Peyer's patch (tissue), 4 donors: ENCODE data around the gene HOXC6. TPM values are rescaled to one million over a fixed set of nuclear protein-coding genes. Genes with fewer than 3 reads are reported as not detected.

Experiments used
- DNase-seq, 3 donors: peaks; one replicate each; pipeline ENCODE4 v3.0.0-alpha.2; 2017 to 2019
- H3K27ac ChIP-seq, 4 donors: fragments of 200-600 bp; sonication (generic); one replicate each; pipeline ENCODE4 v1.5.1; 2016 to 2019
- H3K27me3 ChIP-seq, 2 donors: fragments of 200-600 bp; sonication (generic); one replicate each; pipeline ENCODE4 v1.5.1; 2019
- H3K36me3 ChIP-seq, 3 donors: fragments of 200-600 bp; sonication (generic); one replicate each; pipeline ENCODE4 v1.5.1; 2016 to 2019
- H3K4me1 ChIP-seq, 4 donors: fragments of 200-600 bp; sonication (generic); one replicate each; pipeline ENCODE4 v1.5.1; 2016 to 2019
- H3K4me3 ChIP-seq, 4 donors: fragments of 200-600 bp; sonication (generic); 1 replicate in 3 of 4; 2 replicates in 1 of 4; pipeline ENCODE4 v1.5.1; 2016 to 2019; ENCODE audit warnings: mild to moderate bottlenecking in 1 of 4
- H3K9me3 ChIP-seq, 4 donors: fragments of 200-600 bp; sonication (generic); one replicate each; pipeline ENCODE4 v1.5.1; 2016 to 2019; ENCODE audit warnings: mild to moderate bottlenecking in 1 of 4
- POLR2A ChIP-seq, 2 donors: fragments of 450-650 bp; IDR thresholded peaks; one replicate each; pipeline ENCODE4 v1.5.1; 2017; ENCODE audit warnings: antibody characterized with exemption in 2 of 2, mild to moderate bottlenecking in 2 of 2, moderate library complexity in 2 of 2
- total RNA-seq, 4 donors: library from RNA; depleted of rRNA; stranded (reverse); fragments of >200 nt; gene quantifications; one replicate each; pipeline ENCODE4 v1.1.0, GENCODE V29; 2016
- TF ChIP-seq, protein P1 (sequence below), 6 experiments: fragments of 450-650 bp in 4 of 6; fragments of 200-600 bp in 2 of 6; sonication (generic) in 1 of 6; IDR thresholded peaks; one replicate each; pipeline ENCODE4 v1.5.1; 2017 to 2019; ENCODE audit warnings: antibody characterized with exemption in 6 of 6, mild to moderate bottlenecking in 3 of 6, moderate library complexity in 1 of 6

HOXC6 gene
- total RNA-seq, 4 donors from 2014 or later = 0.70 to 1.7 (median 1.3) TPM

DNA sequence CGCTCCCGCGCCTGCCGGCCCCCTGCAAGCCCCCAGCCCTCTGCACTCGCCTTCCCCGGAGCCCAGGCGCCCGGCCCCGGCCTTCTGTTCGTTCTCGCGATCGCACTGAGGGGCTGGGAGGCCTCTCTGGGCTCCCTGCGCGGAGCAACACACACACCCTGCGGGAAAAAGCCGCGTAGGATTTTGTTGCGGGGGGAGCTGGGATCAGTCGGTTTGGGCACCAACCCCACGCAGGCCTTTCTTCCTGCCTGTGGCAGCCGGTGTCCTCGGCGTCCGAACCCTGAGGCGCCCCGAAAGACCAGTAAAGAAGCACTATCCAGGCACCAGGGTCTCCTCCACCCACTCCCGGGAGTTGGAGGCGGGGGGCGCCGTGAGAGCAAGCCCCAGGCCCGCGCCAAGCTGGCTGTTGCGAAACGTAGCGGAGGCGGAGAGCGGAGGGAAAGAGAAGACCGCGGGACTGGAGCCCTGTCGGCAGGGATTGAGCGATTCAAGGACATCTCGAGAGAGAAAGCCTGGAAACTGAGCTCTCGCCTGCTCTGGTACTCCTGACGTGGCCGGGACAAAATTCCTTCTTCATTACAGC lies 2.7 kb downstream of the HOXC6 start:
- peaks cover 0 to 13% of the 10 kb centered on the region in 2 donors for H3K27me3 ChIP-seq
- H3K36me3 ChIP-seq = no peaks in the 10 kb centered on the region
- TF ChIP-seq POLR2A (IDR thresholded peaks at IDR 0.05) = no peak
- TF ChIP-seq, protein P1, sequence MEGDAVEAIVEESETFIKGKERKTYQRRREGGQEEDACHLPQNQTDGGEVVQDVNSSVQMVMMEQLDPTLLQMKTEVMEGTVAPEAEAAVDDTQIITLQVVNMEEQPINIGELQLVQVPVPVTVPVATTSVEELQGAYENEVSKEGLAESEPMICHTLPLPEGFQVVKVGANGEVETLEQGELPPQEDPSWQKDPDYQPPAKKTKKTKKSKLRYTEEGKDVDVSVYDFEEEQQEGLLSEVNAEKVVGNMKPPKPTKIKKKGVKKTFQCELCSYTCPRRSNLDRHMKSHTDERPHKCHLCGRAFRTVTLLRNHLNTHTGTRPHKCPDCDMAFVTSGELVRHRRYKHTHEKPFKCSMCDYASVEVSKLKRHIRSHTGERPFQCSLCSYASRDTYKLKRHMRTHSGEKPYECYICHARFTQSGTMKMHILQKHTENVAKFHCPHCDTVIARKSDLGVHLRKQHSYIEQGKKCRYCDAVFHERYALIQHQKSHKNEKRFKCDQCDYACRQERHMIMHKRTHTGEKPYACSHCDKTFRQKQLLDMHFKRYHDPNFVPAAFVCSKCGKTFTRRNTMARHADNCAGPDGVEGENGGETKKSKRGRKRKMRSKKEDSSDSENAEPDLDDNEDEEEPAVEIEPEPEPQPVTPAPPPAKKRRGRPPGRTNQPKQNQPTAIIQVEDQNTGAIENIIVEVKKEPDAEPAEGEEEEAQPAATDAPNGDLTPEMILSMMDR (IDR thresholded peaks at IDR 0.05) = no peak
- peak overlapping the region in 2 of 4 donors; percentile 29 to 48 for H3K4me3 ChIP-seq
- H3K27ac ChIP-seq = peak overlapping the region in 3 of 4 donors; percentile 44 to 94 (median 83)
- peaks cover 0 to 40% (median 9%) of the 10 kb centered on the region in 4 donors for H3K4me1 ChIP-seq
- no peak for DNase-seq
- H3K9me3 ChIP-seq = peaks cover 0 to 4% (median 0%) of the 10 kb centered on the region in 4 donors

DNA sequence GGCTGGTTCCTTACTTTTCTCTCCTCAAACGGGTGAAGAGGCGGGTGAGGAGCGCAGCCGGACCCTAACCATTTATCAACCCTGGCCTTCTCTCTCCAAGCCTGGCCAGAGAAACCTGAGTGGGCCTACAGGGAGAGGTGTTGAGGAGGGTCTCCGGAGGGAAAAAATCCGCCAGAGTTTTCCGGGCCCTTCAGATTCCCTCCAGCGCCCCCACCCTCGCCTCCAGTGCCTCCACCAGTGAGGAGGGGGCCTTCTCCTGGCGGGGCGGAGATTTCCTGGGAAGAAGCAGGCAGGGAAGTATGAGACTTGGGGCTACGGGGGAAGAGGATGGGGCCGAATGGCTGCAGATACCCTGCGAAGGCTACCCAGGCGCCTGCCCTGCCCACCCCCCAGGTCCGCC lies 3.2 kb downstream of the HOXC6 start:
- Histone ChIP-seq H3K27me3 (peaks cover 0 to 13% of the 10 kb centered on the region in 2 donors), H3K4me3 (peak overlapping the region in 1 of 4 donors; percentile 48), H3K36me3 (no peaks in the 10 kb centered on the region), H3K27ac (peak overlapping the region in 3 of 4 donors; percentile 44 to 94 (median 83)), H3K9me3 (peaks cover 0 to 4% (median 0%) of the 10 kb centered on the region in 4 donors), H3K4me1 (peaks cover 0 to 37% (median 9%) of the 10 kb centered on the region in 4 donors)
- DNase-seq = no peak
- TF ChIP-seq, protein P1 (IDR thresholded peaks at IDR 0.05) = no peak
- TF ChIP-seq POLR2A (IDR thresholded peaks at IDR 0.05) = no peak

DNA sequence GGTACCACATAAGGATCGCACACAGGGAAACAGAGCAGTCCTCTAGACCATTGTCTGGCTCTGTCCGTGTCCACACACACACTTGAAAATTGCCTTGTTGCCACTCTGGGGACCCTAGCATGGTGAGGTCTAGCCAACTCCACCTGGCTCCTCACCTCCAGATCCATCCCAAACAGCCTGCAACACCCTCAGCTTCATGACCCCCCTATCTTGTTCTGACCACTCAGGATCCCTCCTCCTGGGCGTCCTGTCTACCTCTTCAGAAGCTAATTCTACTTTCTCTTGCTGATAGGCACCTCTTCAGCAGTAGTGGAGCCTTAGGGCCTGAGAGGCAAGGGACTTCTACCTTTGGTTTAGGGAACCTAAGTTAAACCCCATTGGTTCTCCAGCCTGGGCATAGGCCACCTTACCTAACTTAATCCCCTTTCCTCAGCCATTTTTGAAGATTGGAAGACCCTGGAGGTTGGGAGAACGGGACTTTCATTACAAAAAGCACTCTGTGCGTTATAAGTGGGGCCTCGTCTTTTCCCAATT lies 3.9 kb downstream of the HOXC6 start:
- Histone ChIP-seq H3K9me3 (peaks cover 0 to 4% (median 0%) of the 10 kb centered on the region in 4 donors), H3K27me3 (peaks cover 0 to 13% of the 10 kb centered on the region in 2 donors), H3K4me1 (peaks cover 0 to 32% (median 9%) of the 10 kb centered on the region in 4 donors), H3K27ac (peak overlapping the region in 3 of 4 donors; percentile 18 to 94 (median 83)), H3K36me3 (no peaks in the 10 kb centered on the region), H3K4me3 (peak overlapping the region in 1 of 4 donors; percentile 41)
- DNase-seq = no peak
- TF ChIP-seq, protein P1 (IDR thresholded peaks at IDR 0.05) = no peak
- no peak for TF ChIP-seq POLR2A (IDR thresholded peaks at IDR 0.05)

DNA sequence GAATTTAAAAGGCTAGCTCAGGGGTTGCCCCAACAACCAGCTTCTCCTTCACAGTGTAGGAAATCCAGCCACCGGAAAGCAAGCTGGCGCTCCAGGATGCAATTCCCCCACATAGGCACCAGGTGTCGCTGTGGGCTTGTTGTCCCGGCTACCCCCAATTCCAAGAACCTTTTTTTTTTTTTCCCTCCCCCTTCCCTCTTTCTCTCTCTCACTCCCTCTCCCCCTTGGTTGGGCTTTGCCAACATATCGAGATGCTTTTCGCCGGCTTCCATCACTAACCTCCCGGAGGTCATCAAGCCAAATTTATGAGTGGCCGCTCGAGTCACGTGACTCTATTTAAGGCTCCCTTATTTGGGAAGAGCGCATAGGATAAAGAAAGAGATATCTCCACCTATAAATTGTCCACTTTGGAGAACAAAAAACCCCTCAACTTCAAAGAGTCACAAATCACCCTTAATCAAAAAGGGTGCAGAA lies 4.4 kb downstream of the HOXC6 start, which contains the start of gene HOXC5:
HOXC5 (plus strand) TSS at position 424 of the 474 bp plus-strand sequence. CDS start 73 bp downstream, outside the sequence.
- H3K4me1 ChIP-seq = peaks cover 0 to 32% (median 9%) of the 10 kb centered on the region in 4 donors

More for the DNA sequence above, 4.4 kb downstream of the HOXC6 start, which contains the start of gene HOXC5:
- H3K36me3 ChIP-seq = no peaks in the 10 kb centered on the region
- DNase-seq = peak; percentile 50 to 85 (median 70)
- H3K4me3 ChIP-seq = peak within 1 kb of the TSS; percentile 23 to 43 (median 40)
- TF ChIP-seq, protein P1 (IDR thresholded peaks at IDR 0.05) = peak; percentile 73 to 94 (median 87)
- no peak for TF ChIP-seq POLR2A (IDR thresholded peaks at IDR 0.05)
- H3K27ac ChIP-seq = peak within 1 kb of the TSS in 3 of 4 donors; percentile 55 to 94 (median 83)
- peaks cover 0 to 13% of the 10 kb centered on the region in 2 donors for H3K27me3 ChIP-seq
- peaks cover 0 to 4% (median 0%) of the 10 kb centered on the region in 4 donors for H3K9me3 ChIP-seq
